WTC11 (cell line): ENCODE measurements around the gene PFKFB3.

Experiments used
- CREB1 ChIP-seq: sonication (generic); formaldehyde crosslinking; IDR thresholded peaks from 2 replicates; pipeline ENCODE4 v1.8.0; 2023; ENCODE audit warnings: mild to moderate bottlenecking, missing genetic modification reagents
- GABPB1 ChIP-seq: sonication (generic); formaldehyde crosslinking; IDR thresholded peaks from 2 replicates; pipeline ENCODE4 v1.8.1; 2023; ENCODE audit warnings: mild to moderate bottlenecking, missing genetic modification reagents
- JAZF1 ChIP-seq: fragments of 250-450 bp; sonication (Bioruptor Pico); IDR thresholded peaks from 2 replicates; pipeline ENCODE4 v1.9.0; 2021; ENCODE audit warnings: moderate library complexity, mild to moderate bottlenecking, inconsistent platforms
- JUN ChIP-seq: sonication (generic); formaldehyde crosslinking; IDR thresholded peaks from 2 replicates; pipeline ENCODE4 v1.8.0; 2023; ENCODE audit warnings: mild to moderate bottlenecking, missing genetic modification reagents
- KAT7 ChIP-seq: sonication (generic); formaldehyde crosslinking; IDR thresholded peaks from 2 replicates; pipeline ENCODE4 v1.8.1; 2023; ENCODE audit warnings: missing genetic modification reagents, mild to moderate bottlenecking, borderline replicate concordance
- TCF7 ChIP-seq: sonication (generic); formaldehyde crosslinking; IDR thresholded peaks from 2 replicates; pipeline ENCODE4 v1.8.0; 2022; ENCODE audit warnings: mild to moderate bottlenecking, low read depth, missing genetic modification reagents, moderate library complexity
- TEAD4 ChIP-seq: sonication (generic); formaldehyde crosslinking; IDR thresholded peaks from 2 replicates; pipeline ENCODE4 v1.8.0; 2022; ENCODE audit warnings: mild to moderate bottlenecking, missing genetic modification reagents
- ZNF232 ChIP-seq: sonication (generic); formaldehyde crosslinking; IDR thresholded peaks from 2 replicates; pipeline ENCODE4 v1.8.0; 2022; ENCODE audit warnings: mild to moderate bottlenecking, missing genetic modification reagents
- TF ChIP-seq, protein P1 (sequence below): fragments of 200-600 bp; IDR thresholded peaks from 2 replicates; pipeline ENCODE4 v1.8.0; 2022; ENCODE audit warnings: antibody characterized with exemption
- TF ChIP-seq, protein P2 (sequence below): sonication (generic); formaldehyde crosslinking; IDR thresholded peaks from 2 replicates; pipeline ENCODE4 v1.8.0; 2022; ENCODE audit warnings: mild to moderate bottlenecking, missing genetic modification reagents
- TF ChIP-seq, protein P3 (sequence below): sonication (generic); formaldehyde crosslinking; IDR thresholded peaks from 2 replicates; pipeline ENCODE4 v1.8.1; 2023; ENCODE audit warnings: mild to moderate bottlenecking, missing genetic modification reagents, borderline replicate concordance
- TF ChIP-seq, protein P4 (sequence below): sonication (generic); formaldehyde crosslinking; IDR thresholded peaks from 2 replicates; pipeline ENCODE4 v1.8.1; 2023; ENCODE audit warnings: mild to moderate bottlenecking, missing genetic modification reagents, moderate library complexity
- TF ChIP-seq, protein P5 (sequence below): fragments of 250-450 bp; sonication (Bioruptor Pico); IDR thresholded peaks from 2 replicates; pipeline ENCODE4 v1.9.0; 2021; ENCODE audit warnings: mild to moderate bottlenecking

DNA sequence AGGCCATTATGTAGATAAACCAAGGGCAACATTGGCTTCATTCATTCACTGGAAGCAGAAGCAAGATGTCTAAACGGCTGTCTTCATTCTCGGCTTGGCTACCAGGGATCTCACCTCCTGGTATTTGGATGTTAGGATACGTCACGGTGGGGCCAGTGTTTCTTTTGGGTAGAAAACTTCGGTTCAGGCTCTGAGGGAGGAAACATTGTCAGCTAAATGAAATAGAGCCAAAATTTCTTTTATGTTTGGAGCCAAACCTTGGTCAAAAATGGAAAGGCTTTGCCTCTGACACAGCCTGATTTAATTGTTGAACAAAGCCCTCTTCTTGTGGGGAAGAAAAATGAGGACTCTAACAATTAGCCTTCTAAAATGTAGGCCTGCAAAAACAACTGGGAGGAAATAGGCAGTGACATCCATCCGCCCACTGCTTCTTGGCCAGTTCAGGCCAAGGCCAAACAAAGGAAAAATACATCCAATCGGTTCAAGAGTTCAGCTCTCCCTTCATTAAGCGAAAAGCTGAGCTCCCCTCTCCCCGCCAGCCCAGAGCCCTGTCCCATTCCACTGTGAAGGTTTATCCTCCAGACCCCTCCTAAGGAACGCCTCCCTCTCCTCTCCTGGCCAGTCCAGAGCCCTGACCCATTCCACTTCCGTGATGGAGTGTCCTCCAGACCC, 44.4 kb downstream of the PFKFB3 start:
- TF ChIP-seq, protein P1, sequence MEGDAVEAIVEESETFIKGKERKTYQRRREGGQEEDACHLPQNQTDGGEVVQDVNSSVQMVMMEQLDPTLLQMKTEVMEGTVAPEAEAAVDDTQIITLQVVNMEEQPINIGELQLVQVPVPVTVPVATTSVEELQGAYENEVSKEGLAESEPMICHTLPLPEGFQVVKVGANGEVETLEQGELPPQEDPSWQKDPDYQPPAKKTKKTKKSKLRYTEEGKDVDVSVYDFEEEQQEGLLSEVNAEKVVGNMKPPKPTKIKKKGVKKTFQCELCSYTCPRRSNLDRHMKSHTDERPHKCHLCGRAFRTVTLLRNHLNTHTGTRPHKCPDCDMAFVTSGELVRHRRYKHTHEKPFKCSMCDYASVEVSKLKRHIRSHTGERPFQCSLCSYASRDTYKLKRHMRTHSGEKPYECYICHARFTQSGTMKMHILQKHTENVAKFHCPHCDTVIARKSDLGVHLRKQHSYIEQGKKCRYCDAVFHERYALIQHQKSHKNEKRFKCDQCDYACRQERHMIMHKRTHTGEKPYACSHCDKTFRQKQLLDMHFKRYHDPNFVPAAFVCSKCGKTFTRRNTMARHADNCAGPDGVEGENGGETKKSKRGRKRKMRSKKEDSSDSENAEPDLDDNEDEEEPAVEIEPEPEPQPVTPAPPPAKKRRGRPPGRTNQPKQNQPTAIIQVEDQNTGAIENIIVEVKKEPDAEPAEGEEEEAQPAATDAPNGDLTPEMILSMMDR: no peak
- TF ChIP-seq, protein P2, sequence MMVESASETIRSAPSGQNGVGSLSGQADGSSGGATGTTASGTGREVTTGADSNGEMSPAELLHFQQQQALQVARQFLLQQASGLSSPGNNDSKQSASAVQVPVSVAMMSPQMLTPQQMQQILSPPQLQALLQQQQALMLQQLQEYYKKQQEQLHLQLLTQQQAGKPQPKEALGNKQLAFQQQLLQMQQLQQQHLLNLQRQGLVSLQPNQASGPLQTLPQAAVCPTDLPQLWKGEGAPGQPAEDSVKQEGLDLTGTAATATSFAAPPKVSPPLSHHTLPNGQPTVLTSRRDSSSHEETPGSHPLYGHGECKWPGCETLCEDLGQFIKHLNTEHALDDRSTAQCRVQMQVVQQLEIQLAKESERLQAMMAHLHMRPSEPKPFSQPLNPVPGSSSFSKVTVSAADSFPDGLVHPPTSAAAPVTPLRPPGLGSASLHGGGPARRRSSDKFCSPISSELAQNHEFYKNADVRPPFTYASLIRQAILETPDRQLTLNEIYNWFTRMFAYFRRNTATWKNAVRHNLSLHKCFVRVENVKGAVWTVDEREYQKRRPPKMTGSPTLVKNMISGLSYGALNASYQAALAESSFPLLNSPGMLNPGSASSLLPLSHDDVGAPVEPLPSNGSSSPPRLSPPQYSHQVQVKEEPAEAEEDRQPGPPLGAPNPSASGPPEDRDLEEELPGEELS (CRISPR knock-in tag): no peak
- TF ChIP-seq ZNF232: no peak
- no peak for TF ChIP-seq GABPB1
- TF ChIP-seq CREB1: no peak
- TF ChIP-seq, protein P3, sequence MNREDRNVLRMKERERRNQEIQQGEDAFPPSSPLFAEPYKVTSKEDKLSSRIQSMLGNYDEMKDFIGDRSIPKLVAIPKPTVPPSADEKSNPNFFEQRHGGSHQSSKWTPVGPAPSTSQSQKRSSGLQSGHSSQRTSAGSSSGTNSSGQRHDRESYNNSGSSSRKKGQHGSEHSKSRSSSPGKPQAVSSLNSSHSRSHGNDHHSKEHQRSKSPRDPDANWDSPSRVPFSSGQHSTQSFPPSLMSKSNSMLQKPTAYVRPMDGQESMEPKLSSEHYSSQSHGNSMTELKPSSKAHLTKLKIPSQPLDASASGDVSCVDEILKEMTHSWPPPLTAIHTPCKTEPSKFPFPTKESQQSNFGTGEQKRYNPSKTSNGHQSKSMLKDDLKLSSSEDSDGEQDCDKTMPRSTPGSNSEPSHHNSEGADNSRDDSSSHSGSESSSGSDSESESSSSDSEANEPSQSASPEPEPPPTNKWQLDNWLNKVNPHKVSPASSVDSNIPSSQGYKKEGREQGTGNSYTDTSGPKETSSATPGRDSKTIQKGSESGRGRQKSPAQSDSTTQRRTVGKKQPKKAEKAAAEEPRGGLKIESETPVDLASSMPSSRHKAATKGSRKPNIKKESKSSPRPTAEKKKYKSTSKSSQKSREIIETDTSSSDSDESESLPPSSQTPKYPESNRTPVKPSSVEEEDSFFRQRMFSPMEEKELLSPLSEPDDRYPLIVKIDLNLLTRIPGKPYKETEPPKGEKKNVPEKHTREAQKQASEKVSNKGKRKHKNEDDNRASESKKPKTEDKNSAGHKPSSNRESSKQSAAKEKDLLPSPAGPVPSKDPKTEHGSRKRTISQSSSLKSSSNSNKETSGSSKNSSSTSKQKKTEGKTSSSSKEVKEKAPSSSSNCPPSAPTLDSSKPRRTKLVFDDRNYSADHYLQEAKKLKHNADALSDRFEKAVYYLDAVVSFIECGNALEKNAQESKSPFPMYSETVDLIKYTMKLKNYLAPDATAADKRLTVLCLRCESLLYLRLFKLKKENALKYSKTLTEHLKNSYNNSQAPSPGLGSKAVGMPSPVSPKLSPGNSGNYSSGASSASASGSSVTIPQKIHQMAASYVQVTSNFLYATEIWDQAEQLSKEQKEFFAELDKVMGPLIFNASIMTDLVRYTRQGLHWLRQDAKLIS (CRISPR knock-in tag): no peak
- TF ChIP-seq TEAD4 (CRISPR knock-in tag): no peak
- no peak for TF ChIP-seq TCF7
- no peak for TF ChIP-seq JAZF1
- TF ChIP-seq JUN (CRISPR knock-in tag): no peak
- TF ChIP-seq KAT7 (CRISPR knock-in tag): no peak
- TF ChIP-seq, protein P4, sequence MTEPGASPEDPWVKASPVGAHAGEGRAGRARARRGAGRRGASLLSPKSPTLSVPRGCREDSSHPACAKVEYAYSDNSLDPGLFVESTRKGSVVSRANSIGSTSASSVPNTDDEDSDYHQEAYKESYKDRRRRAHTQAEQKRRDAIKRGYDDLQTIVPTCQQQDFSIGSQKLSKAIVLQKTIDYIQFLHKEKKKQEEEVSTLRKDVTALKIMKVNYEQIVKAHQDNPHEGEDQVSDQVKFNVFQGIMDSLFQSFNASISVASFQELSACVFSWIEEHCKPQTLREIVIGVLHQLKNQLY (CRISPR knock-in tag): no peak
- TF ChIP-seq, protein P5, sequence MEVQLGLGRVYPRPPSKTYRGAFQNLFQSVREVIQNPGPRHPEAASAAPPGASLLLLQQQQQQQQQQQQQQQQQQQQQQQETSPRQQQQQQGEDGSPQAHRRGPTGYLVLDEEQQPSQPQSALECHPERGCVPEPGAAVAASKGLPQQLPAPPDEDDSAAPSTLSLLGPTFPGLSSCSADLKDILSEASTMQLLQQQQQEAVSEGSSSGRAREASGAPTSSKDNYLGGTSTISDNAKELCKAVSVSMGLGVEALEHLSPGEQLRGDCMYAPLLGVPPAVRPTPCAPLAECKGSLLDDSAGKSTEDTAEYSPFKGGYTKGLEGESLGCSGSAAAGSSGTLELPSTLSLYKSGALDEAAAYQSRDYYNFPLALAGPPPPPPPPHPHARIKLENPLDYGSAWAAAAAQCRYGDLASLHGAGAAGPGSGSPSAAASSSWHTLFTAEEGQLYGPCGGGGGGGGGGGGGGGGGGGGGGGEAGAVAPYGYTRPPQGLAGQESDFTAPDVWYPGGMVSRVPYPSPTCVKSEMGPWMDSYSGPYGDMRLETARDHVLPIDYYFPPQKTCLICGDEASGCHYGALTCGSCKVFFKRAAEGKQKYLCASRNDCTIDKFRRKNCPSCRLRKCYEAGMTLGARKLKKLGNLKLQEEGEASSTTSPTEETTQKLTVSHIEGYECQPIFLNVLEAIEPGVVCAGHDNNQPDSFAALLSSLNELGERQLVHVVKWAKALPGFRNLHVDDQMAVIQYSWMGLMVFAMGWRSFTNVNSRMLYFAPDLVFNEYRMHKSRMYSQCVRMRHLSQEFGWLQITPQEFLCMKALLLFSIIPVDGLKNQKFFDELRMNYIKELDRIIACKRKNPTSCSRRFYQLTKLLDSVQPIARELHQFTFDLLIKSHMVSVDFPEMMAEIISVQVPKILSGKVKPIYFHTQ (CRISPR knock-in tag): no peak
